NT2/D1 (cell line): ENCODE measurements around the gene POLR3K.

Experiments
- SUZ12 ChIP-seq: IDR thresholded peaks from 2 replicates; pipeline ENCODE4 v1.6.1; 2011; ENCODE audit not compliant: insufficient read length, insufficient read depth; ENCODE audit errors: extremely low read depth
- YY1 ChIP-seq: IDR thresholded peaks from 2 replicates; pipeline ENCODE4 v1.6.1; 2011; ENCODE audit not compliant: insufficient read length, insufficient read depth
- ZNF274 ChIP-seq: IDR thresholded peaks from 2 replicates; pipeline ENCODE4 v1.6.1; 2011; ENCODE audit warnings: mild to moderate bottlenecking, low read depth, low read length

DNA sequence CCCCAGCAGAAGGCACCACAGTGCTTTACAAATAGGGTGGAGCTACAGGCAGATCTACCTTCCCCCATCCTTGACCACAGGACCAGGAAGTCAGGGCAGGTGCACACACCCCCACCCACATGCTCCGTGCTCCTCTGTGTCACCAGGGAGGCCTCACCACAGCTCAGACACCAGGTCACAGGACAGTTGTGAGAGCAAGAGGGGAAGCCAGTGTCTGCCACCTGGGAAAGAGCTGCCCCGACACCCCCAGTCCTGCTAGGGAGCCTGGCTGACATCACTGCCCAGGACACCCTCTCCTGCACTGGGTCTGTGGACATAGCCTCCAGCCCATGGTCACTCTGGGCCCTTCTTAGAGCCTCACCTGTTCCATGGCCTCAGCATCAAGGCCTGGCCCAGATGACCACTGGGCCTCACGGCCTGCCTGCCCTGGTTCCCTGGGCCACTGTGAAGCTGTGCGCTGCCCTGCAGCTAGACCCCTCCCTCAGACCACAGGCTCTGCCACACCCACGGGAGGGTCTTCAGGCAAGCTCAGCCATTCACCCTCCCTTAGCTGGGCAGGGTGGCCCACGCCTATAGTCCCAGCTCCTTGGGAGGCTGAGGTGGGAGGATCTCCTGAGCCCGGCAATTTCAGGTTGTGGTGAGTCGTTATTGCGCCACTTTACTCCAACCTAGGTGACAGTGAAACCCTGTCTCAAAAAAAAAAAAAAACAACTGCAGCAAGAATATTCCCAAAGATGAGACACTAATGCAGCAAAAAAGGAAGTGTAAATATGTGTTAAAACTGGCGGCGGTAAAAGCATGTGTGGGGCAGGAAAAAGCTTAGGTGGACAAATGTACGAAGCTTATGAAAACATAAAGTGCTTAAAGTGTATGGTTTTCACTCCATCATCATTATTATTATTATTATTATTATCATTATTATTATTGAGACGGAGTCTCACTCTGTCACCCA lies 14.2 kb downstream of the POLR3K start:
- no peak for TF ChIP-seq YY1
- TF ChIP-seq SUZ12 = no peak
- no peak for TF ChIP-seq ZNF274
